Measurements from ENCODE around the gene SLC16A8. TPM values are rescaled to one million over a fixed set of nuclear protein-coding genes. Genes with fewer than 3 reads are reported as not detected.
A peak's percentile ranks its signal among the peaks of the same experiment; 100 is the strongest.

SLC16A8 gene
- total and polyA plus RNA-seq, 9 of the 15 experiments (the other 6 are each of a cell fraction or from before 2014, with no cell fraction given), result not detected

DNA sequence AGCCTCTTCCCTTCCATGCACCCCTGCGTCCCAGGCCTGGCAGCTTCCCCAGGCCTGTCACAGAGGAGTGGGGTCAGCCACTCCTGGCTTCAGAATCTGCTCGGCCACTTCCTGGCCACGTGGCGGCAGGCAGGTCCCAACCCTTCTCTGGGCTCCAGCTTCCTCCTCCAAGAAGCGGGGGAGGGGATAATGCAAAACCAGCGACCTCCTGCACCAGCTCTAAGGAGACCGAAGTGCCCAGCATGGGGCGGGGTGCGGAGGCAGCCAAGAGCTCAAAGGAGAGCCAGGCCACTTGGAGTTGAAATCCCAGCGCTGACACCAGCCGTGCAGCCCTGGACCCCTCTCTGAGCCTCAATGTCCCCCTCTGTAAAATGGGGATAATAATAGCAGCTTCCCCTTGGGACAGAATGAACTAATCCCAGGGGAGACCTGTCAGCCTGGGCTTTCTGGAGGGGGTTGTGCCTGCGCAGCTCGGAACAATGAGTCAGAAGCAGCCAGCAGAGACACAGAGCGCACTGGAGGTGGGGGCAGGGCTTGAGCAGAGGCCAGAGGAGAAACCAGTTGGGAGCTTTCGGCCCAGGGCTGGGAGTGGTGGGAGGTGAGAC is 49.6 kb downstream of the SLC16A8 start (continued):
- TF ChIP-seq, protein P1, sequence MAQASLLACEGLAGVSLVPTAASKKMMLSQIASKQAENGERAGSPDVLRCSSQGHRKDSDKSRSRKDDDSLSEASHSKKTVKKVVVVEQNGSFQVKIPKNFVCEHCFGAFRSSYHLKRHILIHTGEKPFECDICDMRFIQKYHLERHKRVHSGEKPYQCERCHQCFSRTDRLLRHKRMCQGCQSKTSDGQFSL (CRISPR knock-in tag; IDR thresholded peaks at IDR 0.05), result no peak
- TF ChIP-seq, protein P1 (tag; IDR thresholded peaks at IDR 0.05), result no peak
- TF ChIP-seq HNRNPK (IDR thresholded peaks at IDR 0.05; ENCODE audit: low read depth, low read length, poor library complexity, severe bottlenecking) (no peak), PHF20 (IDR thresholded peaks at IDR 0.05; ENCODE audit: partially characterized antibody) (peak; percentile 41), GATAD2B (IDR thresholded peaks at IDR 0.05; ENCODE audit: borderline replicate concordance) (no peak), KDM4B (IDR thresholded peaks at IDR 0.05; ENCODE audit: borderline replicate concordance in 2 of 2, low read depth in 1 of 2) (no peak), MAZ (CRISPR knock-in tag; conservative IDR thresholded peaks at IDR 0.05 in 1 of 2, IDR thresholded peaks at IDR 0.05 in 1 of 2) (peak in 1 of 2 experiments; percentile 68; a peak in 2 of 4 replicates), ADNP (tag; IDR thresholded peaks at IDR 0.05) (peak; percentile 92), EGR1 (conservative IDR thresholded peaks at IDR 0.05) (no peak)
- TF ChIP-seq, protein P2, sequence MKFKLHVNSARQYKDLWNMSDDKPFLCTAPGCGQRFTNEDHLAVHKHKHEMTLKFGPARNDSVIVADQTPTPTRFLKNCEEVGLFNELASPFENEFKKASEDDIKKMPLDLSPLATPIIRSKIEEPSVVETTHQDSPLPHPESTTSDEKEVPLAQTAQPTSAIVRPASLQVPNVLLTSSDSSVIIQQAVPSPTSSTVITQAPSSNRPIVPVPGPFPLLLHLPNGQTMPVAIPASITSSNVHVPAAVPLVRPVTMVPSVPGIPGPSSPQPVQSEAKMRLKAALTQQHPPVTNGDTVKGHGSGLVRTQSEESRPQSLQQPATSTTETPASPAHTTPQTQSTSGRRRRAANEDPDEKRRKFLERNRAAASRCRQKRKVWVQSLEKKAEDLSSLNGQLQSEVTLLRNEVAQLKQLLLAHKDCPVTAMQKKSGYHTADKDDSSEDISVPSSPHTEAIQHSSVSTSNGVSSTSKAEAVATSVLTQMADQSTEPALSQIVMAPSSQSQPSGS (CRISPR knock-in tag; IDR thresholded peaks at IDR 0.05), result no peak
- TF ChIP-seq, protein P3, sequence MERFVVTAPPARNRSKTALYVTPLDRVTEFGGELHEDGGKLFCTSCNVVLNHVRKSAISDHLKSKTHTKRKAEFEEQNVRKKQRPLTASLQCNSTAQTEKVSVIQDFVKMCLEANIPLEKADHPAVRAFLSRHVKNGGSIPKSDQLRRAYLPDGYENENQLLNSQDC (CRISPR knock-in tag; IDR thresholded peaks at IDR 0.05), result no peak
- TF ChIP-seq, protein P4, sequence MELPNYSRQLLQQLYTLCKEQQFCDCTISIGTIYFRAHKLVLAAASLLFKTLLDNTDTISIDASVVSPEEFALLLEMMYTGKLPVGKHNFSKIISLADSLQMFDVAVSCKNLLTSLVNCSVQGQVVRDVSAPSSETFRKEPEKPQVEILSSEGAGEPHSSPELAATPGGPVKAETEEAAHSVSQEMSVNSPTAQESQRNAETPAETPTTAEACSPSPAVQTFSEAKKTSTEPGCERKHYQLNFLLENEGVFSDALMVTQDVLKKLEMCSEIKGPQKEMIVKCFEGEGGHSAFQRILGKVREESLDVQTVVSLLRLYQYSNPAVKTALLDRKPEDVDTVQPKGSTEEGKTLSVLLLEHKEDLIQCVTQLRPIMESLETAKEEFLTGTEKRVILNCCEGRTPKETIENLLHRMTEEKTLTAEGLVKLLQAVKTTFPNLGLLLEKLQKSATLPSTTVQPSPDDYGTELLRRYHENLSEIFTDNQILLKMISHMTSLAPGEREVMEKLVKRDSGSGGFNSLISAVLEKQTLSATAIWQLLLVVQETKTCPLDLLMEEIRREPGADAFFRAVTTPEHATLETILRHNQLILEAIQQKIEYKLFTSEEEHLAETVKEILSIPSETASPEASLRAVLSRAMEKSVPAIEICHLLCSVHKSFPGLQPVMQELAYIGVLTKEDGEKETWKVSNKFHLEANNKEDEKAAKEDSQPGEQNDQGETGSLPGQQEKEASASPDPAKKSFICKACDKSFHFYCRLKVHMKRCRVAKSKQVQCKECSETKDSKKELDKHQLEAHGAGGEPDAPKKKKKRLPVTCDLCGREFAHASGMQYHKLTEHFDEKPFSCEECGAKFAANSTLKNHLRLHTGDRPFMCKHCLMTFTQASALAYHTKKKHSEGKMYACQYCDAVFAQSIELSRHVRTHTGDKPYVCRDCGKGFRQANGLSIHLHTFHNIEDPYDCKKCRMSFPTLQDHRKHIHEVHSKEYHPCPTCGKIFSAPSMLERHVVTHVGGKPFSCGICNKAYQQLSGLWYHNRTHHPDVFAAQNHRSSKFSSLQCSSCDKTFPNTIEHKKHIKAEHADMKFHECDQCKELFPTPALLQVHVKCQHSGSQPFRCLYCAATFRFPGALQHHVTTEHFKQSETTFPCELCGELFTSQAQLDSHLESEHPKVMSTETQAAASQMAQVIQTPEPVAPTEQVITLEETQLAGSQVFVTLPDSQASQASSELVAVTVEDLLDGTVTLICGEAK (IDR thresholded peaks at IDR 0.05), result no peak
- TF ChIP-seq, protein P4 (CRISPR knock-in tag; IDR thresholded peaks at IDR 0.05), result no peak
